Activated gamma-delta T cell treated with anti-CD3 and anti-CD28 coated beads, Interleukin-2, amount 50 U/mL, for 16 hours (primary cell): ENCODE data around the gene CNTNAP2.

ENCODE experiments used
- DNase-seq: peaks from one replicate; pipeline ENCODE4 v3.0.0-alpha.2; 2020; ENCODE audit warnings: low read depth

CNTNAP2 gene

GRCh38 chr7:147941381-147941780 lies 1824.8 kb downstream of the CNTNAP2 start:
- no peak for DNase-seq

GRCh38 chr7:147944321-147944720 lies 1827.7 kb downstream of the CNTNAP2 start:
- DNase-seq: no peak

GRCh38 chr7:147952918-147953317 lies 1836.3 kb downstream of the CNTNAP2 start:
- no peak for DNase-seq

GRCh38 chr7:147968046-147968610 lies 1851.5 kb downstream of the CNTNAP2 start:
- no peak for DNase-seq

GRCh38 chr7:147971606-147972110 lies 1855.1 kb downstream of the CNTNAP2 start:
- DNase-seq: no peak

- DNase-seq: no peak
These were observed 1861.6 kb downstream of the CNTNAP2 start for GRCh38 chr7:147978201-147978600.

GRCh38 chr7:147978651-147979050 lies 1862.0 kb downstream of the CNTNAP2 start:
- no peak for DNase-seq

- no peak for DNase-seq
These were observed 1864.5 kb downstream of the CNTNAP2 start for GRCh38 chr7:147980826-147981813.

GRCh38 chr7:147982307-147982706 lies 1865.7 kb downstream of the CNTNAP2 start:
- no peak for DNase-seq

GRCh38 chr7:147984265-147984664 lies 1867.7 kb downstream of the CNTNAP2 start:
- no peak for DNase-seq

- no peak for DNase-seq
These were observed 1873.5 kb downstream of the CNTNAP2 start for GRCh38 chr7:147990079-147990478.

GRCh38 chr7:147990942-147991341 lies 1874.3 kb downstream of the CNTNAP2 start:
- DNase-seq: no peak

GRCh38 chr7:147992698-147993097 lies 1876.1 kb downstream of the CNTNAP2 start:
- no peak for DNase-seq

GRCh38 chr7:147997636-147998035 lies 1881.0 kb downstream of the CNTNAP2 start:
- no peak for DNase-seq

- no peak for DNase-seq
These were observed 1883.4 kb downstream of the CNTNAP2 start for GRCh38 chr7:147999962-148000361.

- DNase-seq: no peak
These were observed 1895.2 kb downstream of the CNTNAP2 start for GRCh38 chr7:148011753-148012152.

- no peak for DNase-seq
These were observed 1897.4 kb downstream of the CNTNAP2 start for GRCh38 chr7:148014001-148014400.

- DNase-seq: no peak
These were observed 1897.9 kb downstream of the CNTNAP2 start for GRCh38 chr7:148014541-148014940.

GRCh38 chr7:148017126-148017525 lies 1900.5 kb downstream of the CNTNAP2 start:
- DNase-seq: no peak

GRCh38 chr7:148020679-148021078 lies 1904.1 kb downstream of the CNTNAP2 start:
- no peak for DNase-seq

GRCh38 chr7:148021507-148022045 lies 1905.0 kb downstream of the CNTNAP2 start:
- no peak for DNase-seq

GRCh38 chr7:148022832-148023231 lies 1906.2 kb downstream of the CNTNAP2 start:
- DNase-seq: no peak

GRCh38 chr7:148026713-148027112 lies 1910.1 kb downstream of the CNTNAP2 start:
- no peak for DNase-seq
